Suppressor macrophage (primary cell): Measurements from ENCODE around the gene VSIG10L2.

Experiments used
- DNase-seq, 4 experiments: peaks; one replicate each; pipeline ENCODE4 v3.0.0-alpha.2; 2020 to 2022

Gene VSIG10L2

DNA sequence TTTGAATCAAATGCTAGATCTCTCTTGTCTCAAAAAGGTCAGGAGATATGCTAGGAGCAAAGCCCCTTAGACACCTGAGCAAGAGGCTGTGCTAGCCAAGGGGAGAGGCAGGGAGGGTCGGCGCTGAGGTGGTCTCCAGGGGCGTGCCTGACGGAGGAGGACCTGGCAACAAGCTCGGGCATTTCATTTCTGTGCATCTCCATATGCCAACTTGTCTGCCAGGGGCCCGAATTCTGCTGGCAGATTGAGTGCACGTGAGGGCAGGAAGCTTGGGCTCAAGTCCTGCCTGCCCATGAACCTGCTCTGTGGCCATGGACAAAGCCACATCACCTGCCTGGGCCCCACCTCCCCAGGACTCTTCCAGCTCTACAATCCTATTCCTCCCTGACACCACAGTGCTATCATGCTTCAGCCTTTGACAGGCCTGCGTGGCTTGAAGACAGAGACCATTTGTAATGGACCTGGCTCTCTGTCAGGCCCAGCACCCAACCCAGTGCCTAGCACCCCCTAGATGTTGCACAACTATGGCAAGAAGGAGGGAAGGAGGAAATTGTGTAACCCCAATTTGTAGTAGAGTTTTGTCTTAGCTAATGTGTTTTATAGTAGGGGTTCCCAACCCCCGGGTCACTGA lies 16.3 kb upstream of the VSIG10L2 start:
- DNase-seq: peak in 1 of 4 experiments; percentile 4

DNA sequence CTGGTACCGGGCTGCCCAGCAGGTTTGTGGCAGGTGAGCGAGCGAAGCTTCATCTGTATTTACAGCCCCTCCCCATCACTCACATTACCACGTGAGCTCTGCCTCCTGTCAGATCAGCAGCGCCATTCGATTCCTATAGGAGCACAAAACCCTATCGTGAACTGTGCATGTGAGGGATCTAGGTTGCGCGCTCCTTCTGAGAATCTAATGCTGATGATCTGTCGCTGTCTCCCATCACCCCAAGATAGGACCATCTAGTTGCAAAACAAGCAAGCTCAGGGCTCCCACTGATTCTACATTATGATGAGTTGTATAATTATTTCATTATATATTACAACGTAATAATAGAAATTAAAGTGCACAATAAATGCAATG lies 15.8 kb upstream of the VSIG10L2 start:
- DNase-seq: no peak

DNA sequence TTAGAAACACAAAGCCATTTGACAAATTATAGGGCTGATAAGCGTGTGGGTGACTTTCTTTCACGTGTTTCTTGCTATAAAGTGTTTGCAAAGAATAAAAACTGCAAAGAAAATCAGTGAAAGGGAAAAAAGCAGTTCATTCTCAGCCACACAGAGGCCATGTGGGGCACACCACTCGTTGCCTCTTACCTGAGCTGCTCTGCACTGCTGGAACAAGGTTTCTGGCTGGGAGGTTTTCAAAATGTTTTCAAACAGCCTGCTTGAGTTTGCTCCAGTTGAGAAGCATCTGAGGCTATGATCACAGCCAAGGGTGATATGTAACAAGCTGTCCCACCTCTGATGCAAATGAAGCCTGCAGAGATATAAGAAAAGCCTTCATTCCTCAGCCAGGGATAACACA lies 14.7 kb upstream of the VSIG10L2 start:
- no peak for DNase-seq

DNA sequence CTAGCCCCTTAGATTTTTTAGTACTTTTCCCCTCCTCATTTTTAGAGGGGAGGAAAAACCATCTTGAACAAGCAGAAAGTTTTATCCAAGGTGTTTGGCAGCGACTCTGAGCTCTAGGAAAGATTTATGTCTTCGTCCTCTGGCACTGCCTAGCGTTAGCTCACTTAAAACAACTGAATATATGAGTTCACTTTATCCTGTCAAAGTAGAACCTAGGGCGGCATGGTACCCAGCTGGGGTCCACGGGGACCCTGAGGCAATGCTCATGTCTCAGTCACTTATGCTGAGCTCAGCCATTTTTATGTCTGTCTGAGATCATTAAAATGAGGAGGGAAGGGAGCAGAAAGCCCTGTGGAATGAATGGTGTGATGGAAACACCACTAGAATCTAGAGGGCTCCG lies 14.2 kb upstream of the VSIG10L2 start:
- DNase-seq: no peak

DNA sequence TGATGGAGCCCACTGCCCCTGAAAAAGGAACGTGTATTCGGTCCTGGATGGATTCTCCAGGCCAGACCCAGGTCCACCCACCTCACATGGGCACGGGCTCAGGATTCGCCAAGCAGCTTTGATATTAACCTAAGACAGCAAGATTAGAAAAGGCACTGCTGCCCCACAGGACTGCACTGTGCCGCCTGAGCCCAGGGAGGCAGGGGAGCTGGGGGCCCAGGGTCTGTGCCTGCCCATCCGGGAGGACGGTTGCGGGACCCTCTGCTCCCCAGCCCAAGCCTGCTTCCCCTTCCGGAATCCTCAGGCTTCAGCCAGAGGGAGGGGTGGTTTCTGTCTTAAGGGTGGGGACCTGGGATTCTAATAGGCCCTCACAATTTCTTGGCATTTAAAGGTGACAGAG lies 13.5 kb upstream of the VSIG10L2 start:
- DNase-seq: no peak

DNA sequence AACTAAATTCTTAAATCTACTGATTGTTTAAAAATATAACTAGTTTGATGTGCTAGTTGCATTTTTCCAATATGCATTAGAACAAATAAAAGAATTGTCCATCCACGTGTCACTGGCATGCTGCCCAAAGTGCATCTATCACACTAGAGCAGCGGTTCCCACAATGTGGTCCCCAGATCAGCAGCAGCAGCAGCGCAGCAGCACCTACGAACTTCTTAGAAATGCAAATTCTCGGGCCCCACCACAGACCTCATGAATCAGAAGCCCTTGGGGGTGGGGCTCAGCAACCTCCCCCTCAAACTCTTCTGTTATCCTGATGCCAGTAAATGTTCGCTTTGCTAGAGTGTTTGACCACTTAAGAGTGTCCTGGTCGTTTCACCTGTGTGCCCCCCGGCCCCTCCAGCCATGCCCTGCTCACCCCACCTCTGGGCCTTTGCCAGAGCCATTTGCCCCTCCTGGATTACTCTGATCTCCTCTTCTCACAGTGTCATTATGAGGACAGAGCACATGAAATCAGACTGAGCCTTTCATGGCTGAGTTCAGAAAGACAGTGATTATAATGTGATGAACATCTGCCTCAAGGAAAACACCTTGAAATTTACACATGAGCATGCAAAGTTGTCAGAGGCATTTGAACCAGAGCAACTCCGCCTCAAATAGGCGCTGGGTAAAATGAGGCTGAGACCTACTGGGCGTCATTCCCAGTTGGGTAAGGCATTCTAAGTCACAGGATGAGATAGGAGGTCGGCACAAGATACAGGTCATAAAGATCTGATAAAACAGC lies 12.6 kb upstream of the VSIG10L2 start:
- no peak for DNase-seq

DNA sequence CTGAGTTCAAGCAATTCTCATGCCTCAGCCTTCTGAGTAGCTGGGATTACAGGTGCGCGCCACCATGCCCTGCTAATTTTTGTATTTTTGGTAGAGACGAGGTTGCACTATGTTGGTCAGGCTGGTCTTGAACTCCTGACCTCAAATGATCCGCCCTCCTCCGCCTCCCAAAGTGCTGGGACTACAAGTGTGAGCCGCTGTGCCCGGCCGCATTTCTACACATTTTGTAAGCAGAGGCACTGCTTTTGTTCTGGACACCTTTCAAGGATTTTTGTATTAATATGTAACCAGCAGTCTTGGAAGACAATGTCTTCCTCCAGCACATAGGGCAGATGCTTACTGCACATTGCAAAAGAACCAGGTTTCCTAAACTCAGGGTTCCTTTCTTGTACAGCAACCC lies 11.4 kb upstream of the VSIG10L2 start:
- no peak for DNase-seq

DNA sequence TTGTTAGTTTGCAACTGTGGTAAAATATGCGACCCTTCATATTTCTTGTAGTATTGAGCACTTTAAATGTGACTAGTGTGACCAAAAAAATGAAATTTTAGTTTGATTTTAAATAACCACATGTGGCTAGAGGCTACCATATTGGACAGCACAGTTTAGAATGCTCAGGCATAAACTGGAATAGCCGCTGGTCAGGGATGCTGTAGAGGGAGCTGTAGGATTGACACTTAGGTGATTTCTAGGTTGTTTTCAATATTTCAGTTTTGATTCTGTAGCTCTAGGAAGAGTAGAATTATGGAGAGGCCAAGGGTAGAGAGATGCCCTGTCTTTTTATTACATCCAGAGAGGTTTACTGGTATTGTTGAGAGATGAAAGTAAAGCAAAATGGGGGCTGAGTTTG lies 10.8 kb upstream of the VSIG10L2 start:
- DNase-seq: no peak

DNA sequence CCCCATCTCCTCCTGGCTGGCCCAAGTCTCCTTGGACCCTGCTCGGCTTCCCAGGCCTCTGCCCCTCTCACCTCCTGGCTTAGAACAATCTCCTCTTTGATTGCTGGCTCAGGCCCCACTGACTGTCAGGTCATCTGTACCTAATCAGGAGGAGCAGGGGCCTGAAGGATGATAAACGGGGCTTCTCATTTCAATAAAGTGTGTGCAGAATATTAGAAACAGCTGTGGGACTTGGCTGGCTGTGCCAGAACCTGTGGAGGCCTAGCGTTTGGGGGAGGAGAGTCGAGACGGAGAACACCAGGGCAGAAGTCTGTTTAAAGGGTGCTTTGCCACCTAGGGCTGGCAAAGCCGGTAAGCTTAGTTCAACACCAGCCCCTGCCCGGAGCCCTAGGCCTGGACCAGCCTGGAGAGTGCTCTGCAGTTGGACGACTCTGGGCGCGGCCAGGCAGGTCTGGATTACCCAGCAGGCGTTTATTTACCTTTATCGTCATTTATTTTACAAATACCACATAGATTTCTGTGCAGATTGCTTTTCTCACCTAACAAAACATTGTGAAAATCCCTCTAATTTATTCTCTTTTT lies 10.1 kb upstream of the VSIG10L2 start:
- DNase-seq: no peak

DNA sequence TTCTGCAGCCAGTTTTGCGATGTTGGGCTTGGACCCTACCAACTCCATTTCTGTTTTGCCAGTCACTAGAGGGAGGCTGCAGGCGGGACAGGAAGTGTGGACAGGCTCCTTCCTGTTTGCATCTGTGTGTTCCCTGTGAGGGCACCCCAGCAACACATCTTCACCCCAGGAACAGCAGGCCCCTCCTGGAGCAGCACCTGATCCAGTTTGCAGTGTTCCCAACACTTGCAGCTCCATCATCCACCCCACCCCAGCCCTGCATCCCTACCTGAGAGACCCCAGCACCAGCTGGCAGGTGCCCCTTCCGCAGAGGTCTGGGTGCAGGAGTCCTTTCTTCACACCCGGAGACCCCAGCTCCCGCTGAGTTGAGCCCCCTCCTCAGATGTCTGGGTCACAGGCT lies 7.4 kb upstream of the VSIG10L2 start:
- no peak for DNase-seq

DNA sequence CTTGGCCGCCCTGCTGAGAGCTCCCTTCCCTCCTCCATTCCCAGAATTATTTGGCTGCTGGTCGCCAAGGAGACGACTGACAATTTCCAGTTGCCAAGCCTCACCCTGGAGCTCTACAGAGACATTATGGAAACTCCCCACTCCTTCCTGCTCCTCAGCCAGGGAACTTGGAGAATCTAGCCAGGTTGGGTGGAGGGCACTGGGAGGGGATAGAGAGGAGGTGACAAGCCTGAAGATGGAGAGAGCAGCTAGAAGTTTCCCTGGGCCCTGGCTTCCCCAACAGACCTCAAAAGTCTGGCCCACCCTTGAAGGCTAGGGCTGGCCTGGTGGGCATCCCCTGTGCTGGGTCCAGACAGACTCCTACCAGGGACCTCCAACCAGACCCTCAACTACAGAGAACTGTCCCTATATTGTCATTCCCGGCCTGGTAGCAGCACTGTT lies 6.7 kb upstream of the VSIG10L2 start:
- DNase-seq: no peak

DNA sequence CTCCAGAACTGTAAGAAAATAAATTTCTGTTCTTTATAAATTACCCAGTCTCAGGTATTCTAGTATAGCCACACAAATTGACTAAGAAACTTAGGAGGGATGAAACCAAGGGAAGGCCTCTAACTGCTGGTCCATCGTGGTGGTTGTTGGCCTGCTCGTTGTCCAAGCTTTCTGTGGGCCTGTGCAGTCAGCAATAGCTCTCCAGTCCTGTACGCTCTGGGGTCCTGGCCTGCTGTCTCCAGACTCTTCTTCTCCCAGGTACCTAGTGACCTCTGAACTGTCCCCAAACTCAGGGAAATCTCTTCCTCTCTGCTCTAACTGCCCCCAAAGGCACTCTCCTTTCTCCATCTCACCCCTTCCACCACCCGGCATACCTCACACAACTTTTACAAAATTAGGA lies 5.7 kb upstream of the VSIG10L2 start:
- no peak for DNase-seq

DNA sequence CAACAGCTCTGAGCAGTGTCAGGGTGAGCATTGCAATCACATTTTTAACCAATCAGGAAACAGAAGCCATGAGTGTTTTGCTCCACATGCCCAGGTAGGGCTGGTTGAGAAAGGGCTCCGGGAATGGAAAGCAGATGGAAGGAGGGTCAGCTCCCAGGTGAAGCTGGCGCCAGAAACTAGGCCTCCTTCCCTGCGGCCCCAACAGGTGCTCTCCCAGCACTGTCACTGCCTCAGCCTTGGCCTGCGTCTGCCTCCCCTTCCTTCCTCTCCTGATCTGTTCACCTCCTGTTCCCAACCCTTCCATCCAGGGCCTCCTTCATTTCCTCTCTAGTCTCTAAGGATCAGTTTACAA lies 4.6 kb upstream of the VSIG10L2 start:
- no peak for DNase-seq

DNA sequence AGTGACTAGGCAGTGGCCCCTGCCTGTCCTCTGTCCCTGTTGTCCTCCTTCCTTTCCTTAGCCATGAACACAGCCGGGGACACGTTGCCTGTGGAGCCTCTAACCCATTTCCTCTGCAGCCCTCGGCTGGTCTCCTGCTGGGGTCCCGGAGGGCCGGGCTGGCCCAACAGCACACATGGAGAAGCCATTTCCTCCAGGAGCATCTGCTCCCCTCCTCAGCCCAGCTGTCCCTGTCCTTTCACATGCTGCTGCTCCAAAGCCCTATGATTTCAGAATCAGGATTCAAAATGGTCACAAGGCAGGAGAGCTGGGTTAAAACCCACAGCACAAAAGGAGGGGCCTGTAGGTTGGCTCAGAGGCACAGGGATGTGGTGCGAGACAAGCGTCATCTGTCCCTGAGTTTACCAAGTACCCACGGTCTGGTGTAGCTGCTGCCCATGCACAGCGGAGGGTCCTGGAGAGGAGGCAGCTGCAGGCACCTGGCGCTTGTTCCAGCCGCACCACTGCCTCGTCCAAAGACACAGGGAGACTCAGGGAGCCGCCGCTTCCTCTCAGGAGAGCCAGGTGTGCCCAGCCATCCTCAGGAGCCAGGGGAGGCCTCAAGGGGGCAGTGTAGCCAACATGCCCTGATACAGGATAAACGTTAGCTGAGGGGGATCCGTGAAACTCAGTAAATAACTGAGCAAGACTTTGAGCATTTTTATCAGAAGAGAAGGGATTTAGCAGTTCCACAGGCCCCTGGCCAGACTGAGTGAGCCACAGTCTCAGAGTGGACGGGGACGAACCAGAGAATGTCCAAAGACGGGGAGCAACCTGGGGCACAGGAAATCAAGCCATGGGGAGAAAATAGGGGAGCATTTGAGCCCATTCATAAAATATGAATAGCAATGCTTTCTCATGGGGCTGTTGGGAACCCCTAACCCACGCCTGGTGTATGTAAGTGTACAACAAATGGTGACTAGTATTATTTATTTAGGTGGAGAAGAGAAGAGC lies 3.9 kb upstream of the VSIG10L2 start:
- DNase-seq: peak; percentile 1 to 25 (median 12)

DNA sequence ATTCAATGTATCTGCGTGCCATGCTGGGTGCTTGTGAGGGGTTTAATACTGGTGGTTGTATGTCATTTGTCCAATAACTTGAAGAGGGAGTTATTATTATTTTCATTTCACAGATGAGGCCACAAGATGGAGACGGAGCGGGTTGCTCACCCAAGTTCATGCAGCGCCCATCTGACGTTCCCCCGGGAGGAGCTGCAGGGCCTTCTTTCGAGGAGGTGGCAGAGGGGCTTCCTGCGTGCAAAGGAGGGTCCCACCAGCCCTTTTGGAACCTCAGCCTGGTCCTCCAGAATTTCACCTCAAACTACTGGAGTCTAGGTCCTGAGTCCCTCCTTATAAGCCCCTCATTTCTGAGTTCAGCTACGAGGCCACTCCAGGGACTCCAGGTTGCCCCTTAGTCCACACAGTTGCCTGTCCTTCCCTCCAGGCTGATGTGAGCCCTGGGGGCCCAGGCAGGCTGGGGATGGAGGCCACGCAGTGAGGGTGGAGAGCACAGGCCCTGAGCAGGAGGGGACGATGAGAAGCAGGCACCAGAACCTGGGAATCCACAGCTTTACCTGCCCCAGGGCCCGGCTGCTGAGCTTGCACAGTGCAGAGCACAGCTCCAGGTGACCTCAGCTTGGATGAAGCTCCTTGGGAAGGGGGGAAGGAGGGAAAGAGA lies 2.9 kb upstream of the VSIG10L2 start:
- DNase-seq: no peak

DNA sequence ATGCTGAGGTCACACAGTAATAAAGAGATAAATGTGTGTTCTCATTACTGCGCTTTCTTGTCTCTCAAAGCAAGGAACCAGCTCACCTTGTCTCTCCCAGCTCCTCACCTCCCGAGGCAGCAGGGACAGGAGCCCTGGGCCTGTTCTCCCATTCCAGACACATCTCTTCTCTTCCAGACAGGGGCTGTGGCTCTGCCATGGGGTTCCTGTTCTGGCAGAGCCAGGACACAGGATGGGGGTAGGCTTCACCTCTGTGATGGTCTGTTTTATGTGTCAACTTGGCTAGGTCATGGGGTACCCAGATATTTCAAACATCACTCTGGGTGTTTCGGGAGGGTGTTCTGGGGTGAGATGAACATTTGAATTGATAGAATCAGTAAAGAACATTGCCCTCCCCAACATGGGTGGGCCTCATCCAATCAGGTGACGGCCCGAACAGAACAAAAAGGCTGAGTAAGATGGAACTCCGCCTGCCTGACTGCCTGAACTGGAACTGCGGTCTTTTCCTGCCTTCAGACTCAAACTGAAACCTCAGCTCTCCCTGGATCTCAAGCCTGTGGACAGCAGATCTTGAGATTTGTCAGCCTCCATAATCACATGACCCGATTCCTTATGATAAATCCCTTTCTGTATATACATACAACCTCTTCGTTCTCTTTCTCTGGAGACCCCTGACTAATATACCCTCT lies 2.0 kb upstream of the VSIG10L2 start:
- no peak for DNase-seq

DNA sequence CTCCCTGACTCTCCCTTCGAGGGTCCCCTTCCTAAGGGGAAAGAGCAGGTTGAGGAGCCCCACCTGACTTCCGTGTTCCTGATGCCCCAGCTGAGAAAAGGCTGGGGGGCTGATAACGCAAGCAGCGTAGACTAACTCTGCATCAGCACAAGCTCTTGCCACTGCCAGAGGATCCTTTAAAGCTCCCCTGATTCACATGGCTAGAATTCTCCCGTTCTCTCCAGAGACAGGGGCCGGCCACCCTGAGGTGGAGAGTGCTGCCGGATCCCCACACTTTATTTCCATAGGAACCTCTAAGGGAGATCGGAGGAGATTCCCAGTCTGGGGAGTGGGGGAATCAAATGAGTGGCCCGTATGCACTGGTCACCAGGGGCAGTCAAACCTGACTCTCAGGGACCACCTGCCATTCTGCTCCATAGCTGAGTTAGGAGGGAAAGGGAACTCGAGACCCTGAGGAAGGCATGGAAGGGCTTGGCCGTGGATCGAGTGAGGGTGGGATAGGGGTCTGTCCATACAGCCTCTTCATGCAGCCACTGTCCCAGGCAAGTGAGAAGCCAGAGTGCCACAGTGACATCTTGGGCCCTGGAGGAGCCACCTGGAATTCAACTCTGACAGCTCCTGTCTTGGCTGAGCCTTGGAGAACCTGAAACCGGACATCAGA lies 1.4 kb upstream of the VSIG10L2 start:
- no peak for DNase-seq

DNA sequence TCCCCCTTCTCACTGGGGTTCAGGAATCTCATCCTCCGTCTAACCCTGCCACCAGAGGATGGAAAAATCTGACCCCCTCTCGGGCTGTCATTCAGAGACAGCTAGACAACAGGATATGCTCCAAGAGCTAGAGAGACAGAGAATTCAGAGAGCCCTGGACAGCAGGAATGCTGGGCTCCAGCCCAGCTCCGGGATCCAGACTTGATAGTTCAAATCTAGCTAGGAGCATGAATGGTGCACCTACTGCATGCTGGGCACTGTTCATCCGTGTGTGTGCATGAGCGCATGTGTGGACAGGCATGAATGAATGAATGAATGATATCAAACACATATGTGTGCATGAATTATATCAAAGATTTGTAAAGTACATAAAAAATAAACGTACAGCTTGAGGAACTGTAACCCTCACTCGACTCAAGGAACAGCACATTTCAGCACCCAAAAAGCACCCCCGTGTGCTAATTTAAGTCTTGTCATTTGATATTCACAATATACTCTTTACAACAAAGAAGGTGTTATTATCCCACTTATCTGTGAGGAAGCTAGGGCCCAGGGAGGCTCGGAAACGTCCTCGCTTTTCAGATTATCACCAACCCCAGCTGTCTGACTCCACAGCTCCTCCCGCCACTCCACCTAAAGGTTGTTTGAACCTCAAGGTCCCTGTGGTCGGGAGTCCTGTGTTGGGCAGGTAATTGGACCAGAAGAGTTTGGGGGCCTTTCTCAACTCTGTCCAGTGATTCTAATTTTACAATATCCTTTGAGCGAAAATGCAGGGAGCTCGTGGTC lies 640 bp upstream of the VSIG10L2 start:
- no peak for DNase-seq

DNA sequence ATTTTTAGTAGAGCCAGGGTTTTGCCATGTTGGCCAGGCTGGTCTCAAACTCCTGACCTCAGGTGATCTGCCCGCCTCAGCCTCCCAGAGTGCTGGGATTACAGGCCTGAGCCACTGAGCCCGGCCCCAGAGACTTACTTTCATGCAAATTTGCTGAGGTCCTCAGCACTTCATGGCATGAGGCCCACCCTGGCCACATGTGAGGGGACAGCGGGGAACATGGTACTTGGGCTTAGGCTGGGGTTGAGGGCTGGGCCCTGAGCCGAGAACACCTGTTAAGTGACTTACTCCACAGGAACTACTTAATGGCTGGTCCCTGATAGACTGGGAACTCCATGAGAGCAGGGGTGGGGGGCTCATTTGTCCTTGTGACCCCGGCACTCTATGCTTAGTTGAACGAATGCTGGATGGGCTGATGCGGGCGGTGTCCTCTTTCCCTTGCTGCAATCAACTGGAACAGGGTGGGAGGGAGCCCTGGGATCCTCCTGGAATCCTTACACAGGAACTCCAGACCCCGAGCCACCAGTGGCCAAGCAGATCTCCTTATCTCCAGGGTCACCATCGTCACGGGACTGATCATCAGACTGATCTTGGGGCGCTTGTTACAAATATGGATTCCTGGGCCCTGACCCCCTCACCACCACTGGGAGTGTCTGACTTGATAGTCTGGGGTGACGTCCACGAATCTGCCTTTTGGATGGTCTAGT lies 1.0 kb downstream of the VSIG10L2 start:
- no peak for DNase-seq
